Measurements from ENCODE around the gene CLMP. TPM values are rescaled to one million over a fixed set of nuclear protein-coding genes. Genes with fewer than 3 reads are reported as not detected.

Gene CLMP
- total and polyA plus RNA-seq, 9 donors = 11.9 to 70.5 (median 25.3) TPM

- Histone ChIP-seq H3K9me3 (no peaks in the 10 kb centered on the region), H3K27me3 (no peaks in the 10 kb centered on the region), H3K27ac (no peak overlapping the region), H3K4me3 (no peak overlapping the region), H3K4me1 (ENCODE audit: insufficient read depth) (peaks cover 5% of the 10 kb centered on the region), H3K36me3 (no peaks in the 10 kb centered on the region)
- TF ChIP-seq POLR2A (IDR thresholded peaks at IDR 0.05) = no peak
- no peak for TF ChIP-seq EP300 (IDR thresholded peaks at IDR 0.05)
- no peak for TF ChIP-seq CTCF (IDR thresholded peaks at IDR 0.05)
- intact Hi-C loops (cut with DNase I) = no loop called here
- peak in 2 of 5 donors; percentile 29 to 52 for DNase-seq
- WGBS, 3 donors = 14 to 27% (median 21%) methylated on average over 10 of the region's 10 CpGs
These were observed 7.4 kb upstream of the CLMP start for GRCh38 chr11:123202155-123203151.

GRCh38 chr11:123200264-123200663 lies 5.2 kb upstream of the CLMP start:
- H3K36me3 ChIP-seq = no peaks in the 10 kb centered on the region
- H3K9me3 ChIP-seq = no peaks in the 10 kb centered on the region
- TF ChIP-seq EP300 (IDR thresholded peaks at IDR 0.05) = no peak
- TF ChIP-seq CTCF (IDR thresholded peaks at IDR 0.05) = no peak
- TF ChIP-seq POLR2A (IDR thresholded peaks at IDR 0.05) = no peak
- H3K4me1 ChIP-seq (ENCODE audit: insufficient read depth) = peaks cover 6% of the 10 kb centered on the region
- DNase-seq = no peak
- H3K27ac ChIP-seq = no peak overlapping the region
- 18 to 23% (median 22%) methylated on average over 4 of the region's 4 CpGs for WGBS, 3 donors
- intact Hi-C loops (cut with DNase I) = no loop called here
- no peak overlapping the region for H3K4me3 ChIP-seq
- no peaks in the 10 kb centered on the region for H3K27me3 ChIP-seq

- Histone ChIP-seq H3K4me1 (ENCODE audit: insufficient read depth) (peaks cover 14% of the 10 kb centered on the region), H3K36me3 (no peaks in the 10 kb centered on the region), H3K4me3 (no peak overlapping the region), H3K27ac (no peak overlapping the region), H3K27me3 (no peaks in the 10 kb centered on the region), H3K9me3 (no peaks in the 10 kb centered on the region)
- intact Hi-C loops (cut with DNase I) = no loop called here
- 73 to 81% (median 75%) methylated on average over 4 of the region's 4 CpGs for WGBS, 3 donors
- no peak for DNase-seq
- TF ChIP-seq EP300 (IDR thresholded peaks at IDR 0.05) = no peak
- TF ChIP-seq POLR2A (IDR thresholded peaks at IDR 0.05) = no peak
- TF ChIP-seq CTCF (IDR thresholded peaks at IDR 0.05) = no peak
These were observed 2.7 kb upstream of the CLMP start for GRCh38 chr11:123197711-123198110.

- intact Hi-C loops (cut with DNase I) = no loop called here
- Histone ChIP-seq H3K27ac (no peak overlapping the region), H3K36me3 (no peaks in the 10 kb centered on the region), H3K9me3 (no peaks in the 10 kb centered on the region), H3K4me1 (ENCODE audit: insufficient read depth) (peaks cover 9% of the 10 kb centered on the region), H3K4me3 (peak overlapping the region; percentile 65), H3K27me3 (no peaks in the 10 kb centered on the region)
- TF ChIP-seq POLR2A (IDR thresholded peaks at IDR 0.05) = no peak
- no peak for TF ChIP-seq CTCF (IDR thresholded peaks at IDR 0.05)
- TF ChIP-seq EP300 (IDR thresholded peaks at IDR 0.05) = no peak
- DNase-seq = no peak
- WGBS, 3 donors = 78 to 89% (median 83%) methylated on average over 33 to 34 of the region's 34 CpGs
These were observed 1.1 kb upstream of the CLMP start for GRCh38 chr11:123196060-123196714.

All from ovary (tissue), 9 donors.